Heart left ventricle (tissue), 16 donors: ENCODE results near the gene CNDP2. TPM values are rescaled to one million over a fixed set of nuclear protein-coding genes. Genes with fewer than 3 reads are reported as not detected.

Experiments used
- ATAC-seq, 4 donors: fragments of 200-7000 bp; cut with Tn5 transposase; one replicate each; pipeline ENCODE4 v1.9.1; 2020 to 2022; ENCODE audit warnings: moderate library complexity in 4 of 4, mild to moderate bottlenecking in 3 of 4, moderate number of reproducible peaks in 1 of 4
- DNase-seq, 5 donors: peaks; one replicate each; pipeline ENCODE4 v3.0.0-alpha.2; 2020
- H3K27ac ChIP-seq, 12 donors: fragments of 200-600 bp; sonication (generic) in 4 of 12; one replicate each; pipeline versions ENCODE4 v1.5.0 to v1.8.0; 2016 to 2022; ENCODE audit warnings: mild to moderate bottlenecking in 2 of 12
- H3K27me3 ChIP-seq, 9 donors: fragments of 200-600 bp; sonication (generic) in 2 of 9; one replicate each; pipeline versions ENCODE4 v1.5.1 to v1.8.0; 2016 to 2022; ENCODE audit warnings: mild to moderate bottlenecking in 3 of 9
- H3K36me3 ChIP-seq, 9 donors: fragments of 200-600 bp; sonication (generic) in 2 of 9; one replicate each; pipeline versions ENCODE4 v1.5.0 to v1.8.0; 2018 to 2022; ENCODE audit warnings: mild to moderate bottlenecking in 2 of 9
- H3K4me1 ChIP-seq, 12 donors: fragments of 200-600 bp; sonication (generic) in 4 of 12; one replicate each; pipeline versions ENCODE4 v1.5.0 to v1.8.0; 2016 to 2022; ENCODE audit warnings: mild to moderate bottlenecking in 3 of 12
- H3K4me3 ChIP-seq, 12 donors: fragments of 200-600 bp; sonication (generic) in 4 of 12; one replicate each; pipeline versions ENCODE4 v1.5.0 to v1.8.0; 2017 to 2022; ENCODE audit warnings: mild to moderate bottlenecking in 9 of 12, moderate library complexity in 4 of 12
- H3K9me3 ChIP-seq, 12 donors: fragments of 200-600 bp; sonication (generic) in 4 of 12; one replicate each; pipeline versions ENCODE4 v1.5.0 to v1.8.0; 2016 to 2022; ENCODE audit warnings: mild to moderate bottlenecking in 1 of 12
- POLR2A ChIP-seq, 2 donors: fragments of 450-650 bp; IDR thresholded peaks; one replicate each; pipeline ENCODE4 v1.6.1; 2017; ENCODE audit warnings: antibody characterized with exemption in 2 of 2, mild to moderate bottlenecking in 2 of 2, moderate library complexity in 2 of 2
- WGBS, 4 donors: extraction: QIAGEN DNeasy Blood & Tissue Kit in 2 of 4; methylation state at CpG; one replicate each; pipeline versions ENCODE4 v1.1.5 to v1.1.7; 2013 to 2018; 5-methylcytosine and 5-hydroxymethylcytosine counted together
- intact Hi-C, 10 donors: fragments of 100-400 bp; cut with DNase I; formaldehyde crosslinking; loops; one replicate each; pipeline versions ENCODE4 v1.11.1 to v1.14.2; 2022
- polyA plus RNA-seq, 2 donors: library from polyadenylated mRNA; stranded (reverse); fragments of 200-250 nt; gene quantifications; one replicate each; pipeline ENCODE4 v1.2.3, GENCODE V29; 2013
- total RNA-seq, 9 donors: library from RNA; depleted of rRNA in 2 of 9; stranded (reverse); fragments of >200 nt in 2 of 9; fragmentation: NEBNext Ultra II Directional in 3 of 9; extraction: Animal tissue kit (Norgen Biotek cat#: 25700) in 3 of 9; gene quantifications; one replicate each; pipeline versions ENCODE4 v1.1.0 to v1.2.4, GENCODE V29; 2016 to 2023
- TF ChIP-seq, protein P1 (sequence below), 12 donors: fragments of 200-600 bp; sonication (generic) in 4 of 12; IDR thresholded peaks; one replicate each; pipeline versions ENCODE4 v1.5.0 to v1.8.0; 2018 to 2022; ENCODE audit warnings: antibody characterized with exemption in 12 of 12, mild to moderate bottlenecking in 5 of 12
- donor health status: ischemic (EF 13 %, LVEDD 7.1; RV severe dilation, severe dysfunction).
- donor health status: healthy with polysubstance abuse.
- donor health status: DM: no; HTN: yes; CAD: no.
- donor health status: DM: no; HTN: no; CAD: no.
- donor health status: ischemic (EF 25% LVEDD 6.9; RV normal size, moderate dysfunction).
- donor health status: ischemic (EF 25% LVEDD 5.7; RV mildly dilated, moderate dysfunction).
- donor health status: healthy.
- donor health status: DM: yes; HTN: yes; CAD: no.
- donor health status: ischemic (EF 35%, LVEDD 5.7; RV mildly dilated, moderate dysfunction).
- donor health status: nonischemic (EF 11% LVEDD 7.7; RV severe dilation, severe dysfunction).
- donor health status: DM: yes; HTN: yes; CAD: no.
- donor health status: PGD.
- donor health status: ischemic (EF 29% LVEDD 5.4; RV normal size, mild dysfunction).
- donor health status: nonischemic (EF 23%, LVEDD 6.1; RV moderate dilation, normal function).

Gene CNDP2
- total and polyA plus RNA-seq, 11 donors: 38.3 to 162 (median 76.3) TPM

DNA sequence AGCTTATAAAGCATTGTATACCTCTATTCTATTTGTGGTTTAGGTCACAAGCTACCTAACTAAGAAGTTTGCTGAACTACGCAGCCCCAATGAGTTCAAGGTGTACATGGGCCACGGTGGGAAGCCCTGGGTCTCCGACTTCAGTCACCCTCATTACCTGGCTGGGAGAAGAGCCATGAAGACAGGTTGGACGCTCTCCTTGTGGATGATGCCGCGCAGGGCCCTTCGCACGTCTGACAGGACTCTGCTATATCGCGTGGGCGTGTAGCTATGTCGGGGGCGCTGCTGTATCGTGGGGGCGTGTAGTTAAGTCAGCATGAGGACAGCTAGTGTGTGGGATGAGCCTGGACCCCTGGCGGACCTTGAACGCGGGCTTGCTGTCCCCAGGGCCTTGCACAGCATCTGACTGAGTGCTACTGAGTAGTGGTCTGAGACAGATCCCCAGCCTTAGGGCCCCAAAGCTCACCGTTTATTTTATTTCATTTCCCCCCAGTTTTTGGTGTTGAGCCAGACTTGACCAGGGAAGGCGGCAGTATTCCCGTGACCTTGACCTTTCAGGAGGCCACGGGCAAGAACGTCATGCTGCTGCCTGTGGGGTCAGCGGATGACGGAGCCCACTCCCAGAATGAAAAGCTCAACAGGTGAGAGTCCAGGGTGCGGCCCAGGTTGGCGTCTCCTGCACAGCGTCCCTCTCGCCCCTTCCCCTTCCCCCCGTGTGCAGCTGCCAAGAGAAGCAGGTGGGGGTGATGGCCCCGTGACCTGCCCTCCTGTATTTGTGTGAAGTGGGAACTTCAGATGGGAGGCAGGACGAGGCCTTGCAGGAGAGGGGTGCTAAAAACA is 22.5 kb downstream of the CNDP2 start:
- Histone ChIP-seq H3K4me1 (peaks cover 0 to 10% (median under 1%) of the 10 kb centered on the region in 12 donors), H3K4me3 (no peak overlapping the region), H3K36me3 (peaks cover 3 to 80% (median 69%) of the 10 kb centered on the region in 9 donors), H3K27ac (no peak overlapping the region), H3K9me3 (no peaks in the 10 kb centered on the region), H3K27me3 (no peaks in the 10 kb centered on the region)
- 82 to 85% (median 84%) methylated on average over 32 of the region's 32 CpGs for WGBS, 4 donors
- ATAC-seq (no peak), DNase-seq (no peak)
- intact Hi-C loops: no loop called here
- TF ChIP-seq, protein P1, sequence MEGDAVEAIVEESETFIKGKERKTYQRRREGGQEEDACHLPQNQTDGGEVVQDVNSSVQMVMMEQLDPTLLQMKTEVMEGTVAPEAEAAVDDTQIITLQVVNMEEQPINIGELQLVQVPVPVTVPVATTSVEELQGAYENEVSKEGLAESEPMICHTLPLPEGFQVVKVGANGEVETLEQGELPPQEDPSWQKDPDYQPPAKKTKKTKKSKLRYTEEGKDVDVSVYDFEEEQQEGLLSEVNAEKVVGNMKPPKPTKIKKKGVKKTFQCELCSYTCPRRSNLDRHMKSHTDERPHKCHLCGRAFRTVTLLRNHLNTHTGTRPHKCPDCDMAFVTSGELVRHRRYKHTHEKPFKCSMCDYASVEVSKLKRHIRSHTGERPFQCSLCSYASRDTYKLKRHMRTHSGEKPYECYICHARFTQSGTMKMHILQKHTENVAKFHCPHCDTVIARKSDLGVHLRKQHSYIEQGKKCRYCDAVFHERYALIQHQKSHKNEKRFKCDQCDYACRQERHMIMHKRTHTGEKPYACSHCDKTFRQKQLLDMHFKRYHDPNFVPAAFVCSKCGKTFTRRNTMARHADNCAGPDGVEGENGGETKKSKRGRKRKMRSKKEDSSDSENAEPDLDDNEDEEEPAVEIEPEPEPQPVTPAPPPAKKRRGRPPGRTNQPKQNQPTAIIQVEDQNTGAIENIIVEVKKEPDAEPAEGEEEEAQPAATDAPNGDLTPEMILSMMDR (IDR thresholded peaks at IDR 0.05): no peak
- TF ChIP-seq POLR2A (IDR thresholded peaks at IDR 0.05): no peak

DNA sequence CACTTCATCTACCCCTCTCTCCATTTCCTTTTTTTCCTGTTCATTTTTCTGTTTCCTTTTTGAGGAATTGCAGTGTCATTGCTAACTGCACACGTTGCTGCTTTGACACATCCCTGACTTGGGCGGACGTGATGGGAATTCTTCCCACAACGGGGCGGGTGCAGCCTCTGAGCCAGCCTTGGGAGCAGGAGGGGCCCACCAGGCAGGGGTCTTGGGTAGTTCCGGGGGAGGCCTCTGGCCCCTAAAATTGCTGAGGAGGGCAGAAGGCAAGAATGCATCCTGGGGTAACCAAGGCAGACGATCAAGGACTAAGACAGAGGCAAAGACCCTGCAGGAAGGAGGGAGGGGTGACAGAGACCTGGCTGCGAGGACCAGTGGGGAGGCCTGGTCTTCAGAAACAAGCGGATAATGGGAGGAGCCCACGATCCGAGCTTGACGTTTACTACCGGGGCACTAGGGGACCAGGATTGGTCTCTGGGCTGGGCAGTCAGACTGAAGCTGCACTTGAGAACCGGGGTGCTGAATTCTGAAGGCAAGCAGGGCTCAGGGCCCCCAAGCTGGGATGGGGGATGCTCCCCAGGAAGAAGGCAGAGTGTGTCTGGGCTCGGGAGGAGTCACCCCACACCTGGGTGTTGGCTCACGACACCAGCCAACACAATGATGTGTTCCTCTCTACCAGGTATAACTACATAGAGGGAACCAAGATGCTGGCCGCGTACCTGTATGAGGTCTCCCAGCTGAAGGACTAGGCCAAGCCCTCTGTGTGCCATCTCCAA is 23.3 kb downstream of the CNDP2 start:
- 93 to 94% (median 94%) methylated on average over 18 of the region's 18 CpGs for WGBS, 4 donors
- H3K9me3 ChIP-seq: no peaks in the 10 kb centered on the region
- DNase-seq (no peak), ATAC-seq (no peak)
- H3K4me1 ChIP-seq: peaks cover 0 to 18% (median 4%) of the 10 kb centered on the region in 12 donors
- H3K36me3 ChIP-seq: peaks cover 3 to 75% (median 67%) of the 10 kb centered on the region in 9 donors
- H3K27me3 ChIP-seq: no peaks in the 10 kb centered on the region
- TF ChIP-seq POLR2A (IDR thresholded peaks at IDR 0.05): no peak
- TF ChIP-seq, protein P1 (IDR thresholded peaks at IDR 0.05): no peak
- intact Hi-C loops: no loop called here
- H3K4me3 ChIP-seq: no peak overlapping the region
- H3K27ac ChIP-seq: no peak overlapping the region

DNA sequence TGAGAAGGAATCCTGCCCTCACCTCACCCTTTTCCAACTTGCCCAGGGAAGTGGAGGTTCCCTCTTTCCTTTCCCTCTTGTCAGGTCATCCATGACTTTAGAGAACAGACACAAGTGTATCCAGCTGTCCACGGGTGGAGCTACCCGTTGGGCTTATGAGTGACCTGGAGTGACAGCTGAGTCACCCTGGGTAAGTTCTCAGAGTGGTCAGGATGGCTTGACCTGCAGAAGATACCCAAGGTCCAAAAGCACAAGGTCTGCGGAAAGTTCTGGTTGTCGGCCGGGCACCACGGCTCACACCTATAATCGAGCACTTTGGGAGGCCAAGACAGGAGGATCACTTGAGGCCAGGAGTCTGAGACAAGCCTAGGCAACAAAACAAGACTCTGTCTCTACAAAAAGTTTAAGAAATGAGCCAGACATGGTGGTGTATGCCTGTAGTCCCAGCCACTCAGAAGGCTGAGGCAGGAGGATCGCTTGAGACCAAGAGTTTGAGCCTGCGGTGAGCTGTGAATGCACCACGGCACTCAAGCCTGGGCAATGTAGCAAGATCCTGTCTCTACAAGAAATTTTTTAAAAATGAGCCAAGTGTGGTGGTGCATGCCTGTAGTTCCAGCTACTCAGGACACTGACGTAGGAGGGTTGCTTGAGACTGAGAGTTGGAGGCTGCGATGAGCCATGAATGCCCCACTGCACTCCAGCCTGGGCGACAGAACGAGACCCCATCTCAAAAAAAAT is 24.1 kb downstream of the CNDP2 start:
- Histone ChIP-seq H3K27ac (no peak overlapping the region), H3K27me3 (no peaks in the 10 kb centered on the region), H3K4me3 (no peak overlapping the region), H3K4me1 (peaks cover 0 to 22% (median 4%) of the 10 kb centered on the region in 12 donors), H3K36me3 (peaks cover 0 to 67% (median 62%) of the 10 kb centered on the region in 9 donors), H3K9me3 (no peaks in the 10 kb centered on the region)
- DNase-seq (no peak), ATAC-seq (no peak)
- no peak for TF ChIP-seq POLR2A (IDR thresholded peaks at IDR 0.05)
- TF ChIP-seq, protein P1 (IDR thresholded peaks at IDR 0.05): no peak
- intact Hi-C loops: no loop called here
- 87 to 91% (median 90%) methylated on average over 14 of the region's 14 CpGs for WGBS, 4 donors
